Measurements from ENCODE around the gene MVB12B. TPM values are rescaled to one million over a fixed set of nuclear protein-coding genes. Genes with fewer than 3 reads are reported as not detected.
"Not testable (repeated sequence)": the region's sequence is repeated elsewhere in the genome, so short reads cannot be mapped to it uniquely, and the experiment has no call there.

Gene MVB12B
- total RNA-seq, 4 donors from 2014 or later = 2.1 to 39.2 (median 22.2) TPM

GRCh38 chr9:126475933-126476555 lies 149.4 kb downstream of the MVB12B start:
- TF ChIP-seq POLR2A (IDR thresholded peaks at IDR 0.05) = no peak
- TF ChIP-seq, protein P1, sequence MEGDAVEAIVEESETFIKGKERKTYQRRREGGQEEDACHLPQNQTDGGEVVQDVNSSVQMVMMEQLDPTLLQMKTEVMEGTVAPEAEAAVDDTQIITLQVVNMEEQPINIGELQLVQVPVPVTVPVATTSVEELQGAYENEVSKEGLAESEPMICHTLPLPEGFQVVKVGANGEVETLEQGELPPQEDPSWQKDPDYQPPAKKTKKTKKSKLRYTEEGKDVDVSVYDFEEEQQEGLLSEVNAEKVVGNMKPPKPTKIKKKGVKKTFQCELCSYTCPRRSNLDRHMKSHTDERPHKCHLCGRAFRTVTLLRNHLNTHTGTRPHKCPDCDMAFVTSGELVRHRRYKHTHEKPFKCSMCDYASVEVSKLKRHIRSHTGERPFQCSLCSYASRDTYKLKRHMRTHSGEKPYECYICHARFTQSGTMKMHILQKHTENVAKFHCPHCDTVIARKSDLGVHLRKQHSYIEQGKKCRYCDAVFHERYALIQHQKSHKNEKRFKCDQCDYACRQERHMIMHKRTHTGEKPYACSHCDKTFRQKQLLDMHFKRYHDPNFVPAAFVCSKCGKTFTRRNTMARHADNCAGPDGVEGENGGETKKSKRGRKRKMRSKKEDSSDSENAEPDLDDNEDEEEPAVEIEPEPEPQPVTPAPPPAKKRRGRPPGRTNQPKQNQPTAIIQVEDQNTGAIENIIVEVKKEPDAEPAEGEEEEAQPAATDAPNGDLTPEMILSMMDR (IDR thresholded peaks at IDR 0.05) = no peak
- intact Hi-C loops (cut with DNase I; ENCODE audit: low total_unique reads) = no loop called here
- Histone ChIP-seq H3K27ac (no peak overlapping the region), H3K9me3 (no peaks in the 10 kb centered on the region), H3K36me3 (no peaks in the 10 kb centered on the region), H3K27me3 (no peaks in the 10 kb centered on the region), H3K4me3 (no peak overlapping the region), H3K4me1 (no peaks in the 10 kb centered on the region)
- DNase-seq = no peak

GRCh38 chr9:126477432-126477831 lies 150.8 kb downstream of the MVB12B start:
- not testable (repeated sequence) for H3K27ac ChIP-seq, H3K9me3 ChIP-seq

DNA sequence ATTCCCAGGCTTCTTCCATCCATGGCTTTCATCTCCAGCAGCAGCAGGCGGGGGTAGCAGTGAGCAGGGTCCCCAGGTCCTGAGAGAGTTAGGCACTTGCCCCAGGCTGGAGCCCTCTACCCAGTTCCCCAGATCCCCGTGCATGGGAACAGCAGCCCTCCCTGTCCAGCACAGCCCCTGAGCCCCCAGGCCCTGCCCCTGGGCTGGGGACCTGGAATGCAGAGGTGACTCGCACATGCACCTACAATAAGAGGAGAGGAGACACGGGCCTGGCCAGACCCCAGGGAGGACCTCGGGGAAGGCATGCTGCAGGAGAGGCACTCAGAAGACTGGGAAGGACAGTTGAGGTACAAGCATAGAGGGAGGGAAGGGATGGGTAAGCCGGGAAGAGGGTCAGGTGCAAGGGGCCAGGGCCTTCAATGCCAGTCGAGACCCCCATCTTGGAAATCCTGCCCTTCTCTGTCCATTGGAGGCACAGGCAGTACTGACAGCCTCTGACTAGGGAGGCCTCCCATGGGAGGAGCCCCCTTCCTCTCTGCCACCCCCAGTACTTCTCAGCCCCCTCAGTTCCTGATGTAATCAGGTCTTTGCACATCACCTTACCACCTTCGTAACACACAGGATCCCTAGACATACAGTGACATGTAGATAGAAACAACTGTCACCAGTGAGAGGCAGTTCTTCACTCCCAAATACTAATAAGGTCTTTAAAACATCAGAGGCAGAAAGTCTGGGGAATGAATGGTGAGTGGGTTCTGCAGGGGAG lies 151.8 kb downstream of the MVB12B start:
- no peak overlapping the region for H3K27ac ChIP-seq
- no peaks in the 10 kb centered on the region for H3K36me3 ChIP-seq
- H3K4me1 ChIP-seq = no peaks in the 10 kb centered on the region
- no peak overlapping the region for H3K4me3 ChIP-seq
- intact Hi-C loops (cut with DNase I; ENCODE audit: low total_unique reads) = no loop called here
- no peak for TF ChIP-seq POLR2A (IDR thresholded peaks at IDR 0.05)
- TF ChIP-seq, protein P1 (IDR thresholded peaks at IDR 0.05) = no peak
- H3K9me3 ChIP-seq = no peaks in the 10 kb centered on the region
- no peak for DNase-seq
- no peaks in the 10 kb centered on the region for H3K27me3 ChIP-seq

More at GRCh38 chr9:126477432-126477831, 150.8 kb downstream of the MVB12B start:
- intact Hi-C loops (cut with DNase I; ENCODE audit: low total_unique reads); H3K4me3 ChIP-seq; DNase-seq; H3K36me3 ChIP-seq; H3K27me3 ChIP-seq; H3K4me1 ChIP-seq: not testable (repeated sequence)

DNA sequence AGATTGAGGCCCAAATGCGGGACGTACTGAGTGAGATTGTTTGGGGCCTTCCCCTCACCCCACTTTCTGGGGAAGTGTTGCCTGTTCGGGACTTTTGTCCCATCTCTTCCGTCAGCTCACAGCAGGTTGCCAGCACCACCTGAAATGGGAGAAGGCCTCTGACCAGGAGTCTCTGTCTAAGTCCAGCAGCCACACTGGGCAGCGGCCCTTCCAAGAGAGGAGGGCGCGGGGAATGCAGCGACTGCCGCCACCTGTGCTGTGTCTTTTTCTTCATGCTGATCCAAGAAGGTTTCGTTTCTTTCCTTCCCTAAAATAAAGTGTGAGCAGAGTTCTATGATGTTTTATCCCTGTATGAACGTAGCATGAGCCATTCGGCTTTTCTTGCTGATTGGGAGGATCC lies 152.9 kb downstream of the MVB12B start:
- no peak for TF ChIP-seq POLR2A (IDR thresholded peaks at IDR 0.05)
- TF ChIP-seq, protein P1 (IDR thresholded peaks at IDR 0.05) = no peak
- Histone ChIP-seq H3K4me1 (no peaks in the 10 kb centered on the region), H3K4me3 (no peak overlapping the region), H3K27me3 (no peaks in the 10 kb centered on the region), H3K36me3 (no peaks in the 10 kb centered on the region), H3K9me3 (no peaks in the 10 kb centered on the region), H3K27ac (no peak overlapping the region)
- DNase-seq = no peak
- intact Hi-C loops (cut with DNase I; ENCODE audit: low total_unique reads) = no loop called here

DNA sequence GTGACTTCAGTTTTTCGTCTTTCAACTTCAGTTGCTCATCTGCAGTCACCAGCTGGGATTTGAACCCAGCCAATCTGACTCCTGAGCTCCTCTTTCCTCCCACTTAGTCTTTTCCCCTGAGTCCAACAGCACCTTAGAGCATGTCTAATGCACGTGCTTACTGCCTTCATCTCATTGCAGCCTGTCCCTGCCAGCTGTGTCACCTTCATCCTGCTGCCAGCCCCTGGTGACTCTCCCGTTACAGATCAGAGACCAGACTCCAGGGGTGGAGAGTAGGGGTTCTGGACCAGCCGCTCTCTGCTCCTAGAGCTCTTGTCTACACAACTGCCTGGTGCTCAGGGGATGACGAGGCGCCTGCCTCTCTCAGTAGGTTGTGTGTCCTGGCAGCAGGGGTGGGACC lies 154.2 kb downstream of the MVB12B start:
- no peak for DNase-seq
- no peaks in the 10 kb centered on the region for H3K27me3 ChIP-seq
- intact Hi-C loops (cut with DNase I; ENCODE audit: low total_unique reads) = no loop called here

More for the DNA sequence above, 154.2 kb downstream of the MVB12B start:
- Histone ChIP-seq H3K27ac (no peak overlapping the region), H3K9me3 (no peaks in the 10 kb centered on the region), H3K36me3 (no peaks in the 10 kb centered on the region), H3K4me3 (no peak overlapping the region), H3K4me1 (no peaks in the 10 kb centered on the region)
- TF ChIP-seq POLR2A (IDR thresholded peaks at IDR 0.05) = no peak
- TF ChIP-seq, protein P1 (IDR thresholded peaks at IDR 0.05) = no peak
